Heart right ventricle (tissue), 16 donors: ENCODE measurements around the gene SERPINB7. TPM values are rescaled to one million over a fixed set of nuclear protein-coding genes. Genes with fewer than 3 reads are reported as not detected.

ENCODE experiments used
- ATAC-seq, 8 donors: fragments of 200-7000 bp; cut with Tn5 transposase; one replicate each; pipeline ENCODE4 v1.9.1; 2020; ENCODE audit warnings: mild to moderate bottlenecking in 8 of 8, moderate library complexity in 8 of 8, moderate number of reproducible peaks in 1 of 8
- DNase-seq, 2 donors: peaks; one replicate each; pipeline ENCODE4 v3.0.0-alpha.2; 2020
- H3K27ac ChIP-seq, 10 donors: fragments of 200-600 bp; sonication (generic) in 2 of 10; one replicate each; pipeline versions ENCODE4 v1.5.0 to v1.8.0; 2020 to 2022; ENCODE audit warnings: mild to moderate bottlenecking in 3 of 10
- H3K27me3 ChIP-seq, 7 donors: fragments of 200-600 bp; one replicate each; pipeline ENCODE4 v1.8.0; 2021 to 2022; ENCODE audit warnings: mild to moderate bottlenecking in 2 of 7
- H3K36me3 ChIP-seq, 9 donors: fragments of 200-600 bp; sonication (generic) in 1 of 9; one replicate each; pipeline versions ENCODE4 v1.5.0 to v1.8.0; 2020 to 2022; ENCODE audit warnings: mild to moderate bottlenecking in 2 of 9
- H3K4me1 ChIP-seq, 9 donors: fragments of 200-600 bp; sonication (generic) in 1 of 9; one replicate each; pipeline versions ENCODE4 v1.5.0 to v1.8.0; 2020 to 2022; ENCODE audit warnings: mild to moderate bottlenecking in 4 of 9
- H3K4me3 ChIP-seq, 10 donors: fragments of 200-600 bp; sonication (generic) in 2 of 10; one replicate each; pipeline versions ENCODE4 v1.5.0 to v1.8.0; 2020 to 2022; ENCODE audit warnings: mild to moderate bottlenecking in 7 of 10, moderate library complexity in 2 of 10
- H3K9me3 ChIP-seq, 11 donors: fragments of 200-600 bp in 10 of 11; sonication (generic) in 2 of 11; one replicate each; pipeline versions ENCODE4 v1.5.0 to v1.8.0; 2013 to 2022; ENCODE audit warnings: mild to moderate bottlenecking in 2 of 11, control low read depth in 1 of 11, moderate library complexity in 1 of 11
- CTCF ChIP-seq, 9 donors: fragments of 200-600 bp; sonication (generic) in 2 of 9; IDR thresholded peaks; one replicate each; pipeline versions ENCODE4 v1.5.0 to v1.8.0; 2021 to 2022; ENCODE audit warnings: antibody characterized with exemption in 9 of 9, mild to moderate bottlenecking in 5 of 9, moderate library complexity in 1 of 9
- WGBS, 2 donors: extraction: QIAGEN DNeasy Blood & Tissue Kit; methylation state at CpG; one replicate each; pipeline ENCODE4 v1.1.7; 2013; ENCODE audit warnings: inconsistent platforms in 1 of 2; 5-methylcytosine and 5-hydroxymethylcytosine counted together
- intact Hi-C, 10 donors: fragments of 100-400 bp; cut with DNase I; formaldehyde crosslinking; loops; one replicate each; pipeline versions ENCODE4 v1.11.1 to v1.14.2; 2022
- polyA plus RNA-seq, 2 donors: library from polyadenylated mRNA; stranded (reverse); fragments of 200-250 nt; gene quantifications; one replicate each; pipeline ENCODE4 v1.2.3, GENCODE V29; 2013
- total RNA-seq, 10 donors: library from RNA; stranded (reverse); fragmentation: NEBNext Ultra II Directional in 3 of 10; extraction: Animal tissue kit (Norgen Biotek cat#: 25700) in 3 of 10; gene quantifications; one replicate each; pipeline versions ENCODE4 v1.2.1 to v1.2.4, GENCODE V29; 2021 to 2023
- donor health status: Arrhythmogenic right ventricular cardiomyopathy.
- donor health status: ischemic (EF 13 %, LVEDD 7.1; RV severe dilation, severe dysfunction).
- donor health status: healthy with polysubstance abuse.
- donor health status: DM: no; HTN: yes; CAD: no.
- donor health status: DM: no; HTN: no; CAD: no.
- donor health status: ischemic (EF 25% LVEDD 6.9; RV normal size, moderate dysfunction).
- donor health status: ischemic (EF 25% LVEDD 5.7; RV mildly dilated, moderate dysfunction).
- donor health status: healthy.
- donor health status: DM: yes; HTN: yes; CAD: no.
- donor health status: Ischemic cardiomyopathy.
- donor health status: ischemic (EF 35%, LVEDD 5.7; RV mildly dilated, moderate dysfunction).
- donor health status: nonischemic (EF 11% LVEDD 7.7; RV severe dilation, severe dysfunction).
- donor health status: DM: yes; HTN: yes; CAD: no.
- donor health status: PGD.
- donor health status: ischemic (EF 29% LVEDD 5.4; RV normal size, mild dysfunction).
- donor health status: nonischemic (EF 23%, LVEDD 6.1; RV moderate dilation, normal function).

Gene SERPINB7
- total and polyA plus RNA-seq, 12 donors, result not detected

GRCh38 chr18:63779386-63779785 lies 4.2 kb downstream of the SERPINB7 start:
- Histone ChIP-seq H3K9me3 (peaks cover 0 to 3% (median 0%) of the 10 kb centered on the region in 11 donors), H3K27me3 (no peaks in the 10 kb centered on the region), H3K27ac (no peak overlapping the region), H3K4me1 (no peaks in the 10 kb centered on the region), H3K4me3 (no peak overlapping the region), H3K36me3 (no peaks in the 10 kb centered on the region)
- no peak for TF ChIP-seq CTCF (IDR thresholded peaks at IDR 0.05)
- intact Hi-C loops, result no loop called here
- DNase-seq, result no peak
- no peak for ATAC-seq
- 46% methylated on average over 1 of the region's 1 CpG for WGBS, 2 donors

- ATAC-seq (no peak), DNase-seq (no peak)
- H3K4me1 ChIP-seq, result no peaks in the 10 kb centered on the region
- H3K4me3 ChIP-seq, result no peak overlapping the region
- intact Hi-C loops, result no loop called here
- H3K9me3 ChIP-seq, result no peaks in the 10 kb centered on the region
- WGBS, 2 donors, result 55 to 59% methylated on average over 5 of the region's 5 CpGs
- no peak for TF ChIP-seq CTCF (IDR thresholded peaks at IDR 0.05)
- H3K27ac ChIP-seq, result no peak overlapping the region
- H3K36me3 ChIP-seq, result no peaks in the 10 kb centered on the region
- no peaks in the 10 kb centered on the region for H3K27me3 ChIP-seq
Measured at GRCh38 chr18:63783394-63783793, 8.2 kb downstream of the SERPINB7 start.

- Histone ChIP-seq H3K9me3 (no peaks in the 10 kb centered on the region), H3K4me1 (peaks cover 0 to 3% (median 0%) of the 10 kb centered on the region in 9 donors), H3K4me3 (no peak overlapping the region), H3K27me3 (no peaks in the 10 kb centered on the region), H3K27ac (no peak overlapping the region), H3K36me3 (no peaks in the 10 kb centered on the region)
- DNase-seq (no peak), ATAC-seq (no peak)
- TF ChIP-seq CTCF (IDR thresholded peaks at IDR 0.05), result no peak
- 67 to 79% methylated on average over 4 of the region's 4 CpGs for WGBS, 2 donors
- intact Hi-C loops, result no loop called here
Measured at GRCh38 chr18:63784787-63785452, 9.7 kb downstream of the SERPINB7 start.

- ATAC-seq, result no peak
- intact Hi-C loops, result no loop called here
- no peak for DNase-seq
- TF ChIP-seq CTCF (IDR thresholded peaks at IDR 0.05), result no peak
- Histone ChIP-seq H3K27me3 (no peaks in the 10 kb centered on the region), H3K4me1 (peaks cover 0 to 3% (median 0%) of the 10 kb centered on the region in 9 donors), H3K9me3 (no peaks in the 10 kb centered on the region), H3K27ac (no peak overlapping the region), H3K36me3 (no peaks in the 10 kb centered on the region), H3K4me3 (no peak overlapping the region)
- WGBS, 2 donors, result 75 to 89% methylated on average over 4 of the region's 4 CpGs
Measured at GRCh38 chr18:63787673-63788072, 12.5 kb downstream of the SERPINB7 start.
